K562 (cell line): ENCODE measurements around the gene COL4A1.

Experiments used
- ATF1 ChIP-seq, 2 experiments: fragments of 450-650 bp in 1 of 2; IDR thresholded peaks; 2 replicates each; pipeline ENCODE4 v1.6.1; 2016; ENCODE audit warnings: missing compliant biosample characterization in 1 of 2, missing genetic modification characterization in 1 of 2
- BDP1 ChIP-seq: IDR thresholded peaks from 3 replicates; pipeline ENCODE4 v1.6.1; 2011; ENCODE audit not compliant: insufficient read length, insufficient read depth
- CBFB ChIP-seq: sonication (generic); formaldehyde crosslinking; IDR thresholded peaks from 2 replicates; pipeline ENCODE4 v1.4.0; 2020; ENCODE audit warnings: mild to moderate bottlenecking, missing genetic modification reagents
- GATAD2B ChIP-seq: fragments of 450-650 bp; IDR thresholded peaks from 2 replicates; pipeline ENCODE4 v1.6.1; 2017; ENCODE audit warnings: mild to moderate bottlenecking, borderline replicate concordance
- HCFC1 ChIP-seq: IDR thresholded peaks from 2 replicates; pipeline ENCODE4 v1.6.1; 2012; ENCODE audit warnings: low read depth, low read length, improper control_type of control experiment
- HNRNPUL1 ChIP-seq: fragments of 200-400 bp; formaldehyde crosslinking; IDR thresholded peaks from 2 replicates; pipeline ENCODE4 v1.6.1; 2017; ENCODE audit warnings: low read length
- JUN ChIP-seq, 2 experiments: sonication (generic) in 1 of 2; formaldehyde crosslinking in 1 of 2; IDR thresholded peaks; 2 replicates each; pipeline versions ENCODE4 v1.6.1 to v1.8.0; 2012 to 2022; ENCODE audit warnings: borderline replicate concordance in 2 of 2, mild to moderate bottlenecking in 2 of 2, improper control_type of control experiment in 1 of 2, low read depth in 1 of 2, low read length in 1 of 2, missing genetic modification reagents in 1 of 2
- SIN3A ChIP-seq, 2 experiments: fragments of 150-350 bp in 1 of 2; IDR thresholded peaks; 2 replicates each; pipeline ENCODE4 v1.6.1; 2011 to 2016; ENCODE audit warnings: borderline replicate concordance in 2 of 2, low read depth in 2 of 2, low read length in 2 of 2, mild to moderate bottlenecking in 2 of 2, moderate library complexity in 2 of 2; ENCODE audit not compliant: control insufficient read depth in 1 of 2
- TAF15 ChIP-seq: fragments of 200-400 bp; formaldehyde crosslinking; IDR thresholded peaks from 2 replicates; pipeline ENCODE4 v1.6.1; 2017; ENCODE audit warnings: mild to moderate bottlenecking, low read depth, low read length, moderate library complexity
- TF ChIP-seq, protein P1 (sequence below), 3 experiments: IDR thresholded peaks in 2 of 3; conservative IDR thresholded peaks in 1 of 3; 2 replicates each; pipeline ENCODE4 v1.5.1; 2011 to 2012; ENCODE audit warnings: low read length in 3 of 3, mild to moderate bottlenecking in 3 of 3, control low read depth in 2 of 3, improper control_type of control experiment in 1 of 3, inconsistent platforms in 1 of 3, low read depth in 1 of 3, mixed read lengths in 1 of 3, moderate library complexity in 1 of 3; ENCODE audit not compliant: insufficient read depth in 2 of 3
- TF ChIP-seq, protein P2 (sequence below): sonication (generic); formaldehyde crosslinking; IDR thresholded peaks from 2 replicates; pipeline ENCODE4 v1.8.1; 2023; ENCODE audit warnings: mild to moderate bottlenecking, missing genetic modification reagents

DNA sequence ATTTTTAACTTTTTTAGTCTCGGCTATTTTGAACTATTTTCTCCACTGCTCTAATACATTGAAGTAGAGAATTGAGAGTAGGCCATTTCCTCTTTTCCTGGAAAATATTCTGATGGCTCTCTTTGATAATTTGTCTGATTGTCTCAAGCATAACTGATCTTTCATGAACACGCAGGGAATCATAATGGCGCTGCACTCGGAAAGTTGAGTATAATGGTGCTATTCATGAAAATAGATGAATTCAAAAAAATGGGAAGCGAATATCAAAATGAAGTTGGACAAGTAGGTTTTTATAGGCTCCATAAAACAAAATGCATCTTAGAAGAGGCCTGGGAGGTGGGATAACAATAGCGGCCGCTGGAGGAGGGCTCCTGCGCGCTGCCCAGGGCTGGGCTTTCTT, 29.2 kb upstream of the COL4A1 start:
- TF ChIP-seq CBFB (no peak), HCFC1 (no peak), JUN (IDR thresholded peaks at IDR 0.05; ENCODE audit: borderline replicate concordance, low read depth, low read length) (no peak), JUN (CRISPR knock-in tag; IDR thresholded peaks at IDR 0.05; ENCODE audit: borderline replicate concordance) (no peak), GATAD2B (no peak), TAF15 (no peak), ATF1 (CRISPR knock-in tag; IDR thresholded peaks at IDR 0.05) (no peak), ATF1 (tag; IDR thresholded peaks at IDR 0.05) (no peak), HNRNPUL1 (no peak), SIN3A (IDR thresholded peaks at IDR 0.05; ENCODE audit: borderline replicate concordance in 2 of 2, control insufficient read depth in 1 of 2, low read depth in 2 of 2, low read length in 2 of 2) (no peak), BDP1 (no peak)
- TF ChIP-seq, protein P1, sequence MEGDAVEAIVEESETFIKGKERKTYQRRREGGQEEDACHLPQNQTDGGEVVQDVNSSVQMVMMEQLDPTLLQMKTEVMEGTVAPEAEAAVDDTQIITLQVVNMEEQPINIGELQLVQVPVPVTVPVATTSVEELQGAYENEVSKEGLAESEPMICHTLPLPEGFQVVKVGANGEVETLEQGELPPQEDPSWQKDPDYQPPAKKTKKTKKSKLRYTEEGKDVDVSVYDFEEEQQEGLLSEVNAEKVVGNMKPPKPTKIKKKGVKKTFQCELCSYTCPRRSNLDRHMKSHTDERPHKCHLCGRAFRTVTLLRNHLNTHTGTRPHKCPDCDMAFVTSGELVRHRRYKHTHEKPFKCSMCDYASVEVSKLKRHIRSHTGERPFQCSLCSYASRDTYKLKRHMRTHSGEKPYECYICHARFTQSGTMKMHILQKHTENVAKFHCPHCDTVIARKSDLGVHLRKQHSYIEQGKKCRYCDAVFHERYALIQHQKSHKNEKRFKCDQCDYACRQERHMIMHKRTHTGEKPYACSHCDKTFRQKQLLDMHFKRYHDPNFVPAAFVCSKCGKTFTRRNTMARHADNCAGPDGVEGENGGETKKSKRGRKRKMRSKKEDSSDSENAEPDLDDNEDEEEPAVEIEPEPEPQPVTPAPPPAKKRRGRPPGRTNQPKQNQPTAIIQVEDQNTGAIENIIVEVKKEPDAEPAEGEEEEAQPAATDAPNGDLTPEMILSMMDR (IDR thresholded peaks at IDR 0.05 in 2 of 3, conservative IDR thresholded peaks at IDR 0.05 in 1 of 3; ENCODE audit: insufficient read depth in 2 of 3, low read depth in 1 of 3, low read length in 3 of 3) = no peak
- TF ChIP-seq, protein P2, sequence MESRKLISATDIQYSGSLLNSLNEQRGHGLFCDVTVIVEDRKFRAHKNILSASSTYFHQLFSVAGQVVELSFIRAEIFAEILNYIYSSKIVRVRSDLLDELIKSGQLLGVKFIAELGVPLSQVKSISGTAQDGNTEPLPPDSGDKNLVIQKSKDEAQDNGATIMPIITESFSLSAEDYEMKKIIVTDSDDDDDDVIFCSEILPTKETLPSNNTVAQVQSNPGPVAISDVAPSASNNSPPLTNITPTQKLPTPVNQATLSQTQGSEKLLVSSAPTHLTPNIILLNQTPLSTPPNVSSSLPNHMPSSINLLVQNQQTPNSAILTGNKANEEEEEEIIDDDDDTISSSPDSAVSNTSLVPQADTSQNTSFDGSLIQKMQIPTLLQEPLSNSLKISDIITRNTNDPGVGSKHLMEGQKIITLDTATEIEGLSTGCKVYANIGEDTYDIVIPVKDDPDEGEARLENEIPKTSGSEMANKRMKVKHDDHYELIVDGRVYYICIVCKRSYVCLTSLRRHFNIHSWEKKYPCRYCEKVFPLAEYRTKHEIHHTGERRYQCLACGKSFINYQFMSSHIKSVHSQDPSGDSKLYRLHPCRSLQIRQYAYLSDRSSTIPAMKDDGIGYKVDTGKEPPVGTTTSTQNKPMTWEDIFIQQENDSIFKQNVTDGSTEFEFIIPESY (CRISPR knock-in tag) = no peak
